Endothelial cell of umbilical vein (primary cell): ENCODE measurements around the gene ATP8B3. TPM values are rescaled to one million over a fixed set of nuclear protein-coding genes. Genes with fewer than 3 reads are reported as not detected.
A peak's percentile ranks its signal among the peaks of the same experiment; 100 is the strongest.

Experiments
- BruUV-seq: library from RNA; stranded (reverse); fragments of 400-500 nt; replicated peaks from 2 replicates; lab custom pipeline; 2021; lab: Mats Ljungman, UMichigan
- CTCF ChIA-PET: fragments of 300-600, 350-600 bp; sonication (Branson Sonifier 250); formaldehyde crosslinking; loops from one replicate; lab custom pipeline; 2021; ENCODE audit warnings: antibody characterized with exemption, inconsistent platforms; lab: Charles Lee
- POLR2A ChIA-PET: fragments of 300-600, 350-600 bp; sonication (Branson Sonifier 250); formaldehyde crosslinking; loops from one replicate; lab custom pipeline; 2021; ENCODE audit warnings: antibody characterized with exemption, inconsistent platforms; lab: Charles Lee
- DNase-seq: peaks from one replicate; pipeline ENCODE4 v3.0.0-alpha.2; 2011; ENCODE audit warnings: low read depth, low spot score
- FAIRE-seq: peaks from 2 replicates; lab custom pipeline; 2011; peaks lifted over from hg19 to GRCh38; lab: Jason Lieb, UNC
- H2AFZ ChIP-seq: 2 replicates; pipeline ENCODE4 v1.6.0; 2012; ENCODE audit warnings: low read depth, low read length, control low read depth, inconsistent platforms
- H3K27ac ChIP-seq: 2 replicates; pipeline ENCODE4 v1.5.1; 2011; ENCODE audit warnings: low read depth, mild to moderate bottlenecking, control low read depth, low read length, moderate library complexity; ENCODE audit not compliant: insufficient read depth
- H3K27me3 ChIP-seq, 2 experiments: 2 replicates each; pipeline versions ENCODE4 v1.6.0 to v1.6.1; 2011; ENCODE audit warnings: low read length in 2 of 2, mixed read lengths in 1 of 2; ENCODE audit not compliant: control insufficient read depth in 2 of 2, insufficient read depth in 2 of 2
- H3K36me3 ChIP-seq, 2 experiments: 2 replicates in 1 of 2; 3 replicates in 1 of 2; pipeline ENCODE4 v1.5.1; 2011; ENCODE audit warnings: low read length in 2 of 2, mild to moderate bottlenecking in 1 of 2, moderate library complexity in 1 of 2; ENCODE audit not compliant: control insufficient read depth in 2 of 2, insufficient read depth in 2 of 2; ENCODE audit errors: extremely low read depth in 1 of 2
- H3K4me1 ChIP-seq: 3 replicates; pipeline ENCODE4 v1.5.1; 2011; ENCODE audit warnings: mild to moderate bottlenecking, low read length; ENCODE audit not compliant: control insufficient read depth, insufficient read depth; ENCODE audit errors: extremely low read depth
- H3K4me2 ChIP-seq: 2 replicates; pipeline ENCODE4 v1.6.1; 2011; ENCODE audit warnings: low read length, control low read depth, mixed read lengths; ENCODE audit not compliant: insufficient read depth
- H3K4me3 ChIP-seq, 3 experiments: fragments of 200-600 bp in 1 of 3; sonication (generic), shearing (Covaris generic) in 1 of 3; replicated peaks in 1 of 3; 2 replicates each; pipeline ENCODE4 v1.5.1; 2011 to 2016; ENCODE audit warnings: control low read depth in 3 of 3, low read length in 3 of 3, mild to moderate bottlenecking in 2 of 3, inconsistent platforms in 1 of 3, low read depth in 1 of 3, moderate library complexity in 1 of 3; ENCODE audit not compliant: insufficient read depth in 1 of 3
- H3K79me2 ChIP-seq: 2 replicates; pipeline ENCODE4 v1.6.0; 2012; ENCODE audit warnings: low read length, inconsistent platforms; ENCODE audit not compliant: control insufficient read depth, insufficient read depth
- H3K9ac ChIP-seq: replicated peaks from 2 replicates; pipeline ENCODE3; 2011; ENCODE audit warnings: low read length, control low read depth; ENCODE audit not compliant: insufficient read depth; ENCODE audit errors: extremely low read depth
- H3K9me1 ChIP-seq: replicated peaks from 3 replicates; pipeline ENCODE4 v1.6.0; 2011; ENCODE audit warnings: mild to moderate bottlenecking, low read length; ENCODE audit not compliant: control insufficient read depth, insufficient read depth; ENCODE audit errors: extremely low read depth
- H3K9me3 ChIP-seq: replicated peaks from 2 replicates; pipeline ENCODE4 v1.5.1; 2012; ENCODE audit warnings: low read length, inconsistent platforms; ENCODE audit not compliant: control insufficient read depth, insufficient read depth
- H4K20me1 ChIP-seq: replicated peaks from 2 replicates; pipeline ENCODE3; 2011; ENCODE audit warnings: mild to moderate bottlenecking, low read length; ENCODE audit not compliant: control insufficient read depth, insufficient read depth; ENCODE audit errors: extremely low read depth
- CTCF ChIP-seq, 2 donors: IDR thresholded peaks; 1 replicate in 1 of 2; 2 replicates in 1 of 2; pipeline ENCODE4 v1.5.1; 2011; ENCODE audit warnings: low read length in 2 of 2, mild to moderate bottlenecking in 2 of 2, moderate library complexity in 2 of 2, control low read depth in 1 of 2, inconsistent platforms in 1 of 2, low read depth in 1 of 2; ENCODE audit not compliant: insufficient read depth in 1 of 2; ENCODE audit errors: extremely low read depth in 1 of 2
- EZH2 ChIP-seq: IDR thresholded peaks from 2 replicates; pipeline ENCODE4 v1.6.1; 2012; ENCODE audit warnings: borderline replicate concordance, low read depth, mild to moderate bottlenecking, moderate library complexity, low read length, inconsistent platforms; ENCODE audit not compliant: severe bottlenecking
- dilution Hi-C: fragments of 300-500 bp; cut with MboI; formaldehyde crosslinking; loops from one replicate; pipeline ENCODE4 v1.15.0; 2019; ENCODE audit warnings: low sequenced_read_pairs; ENCODE audit not compliant: extremely low pct_ligation_motif_present
- intact Hi-C: fragments of 100-400 bp; cut with micrococcal nuclease; formaldehyde crosslinking; loops from one replicate; pipeline ENCODE4 v1.10.0; 2022
- polyA plus RNA-seq, 4 experiments: library from polyadenylated mRNA; depleted of rRNA in 3 of 4; stranded (reverse) in 3 of 4; unstranded in 1 of 4; fragments of >200 nt; gene quantifications; 2 replicates each; pipeline versions ENCODE4 v1.2.1 to v1.2.3, GENCODE V29; 2011 to 2012; ENCODE audit warnings: missing spikeins in 1 of 4
- total RNA-seq: library from RNA; stranded (reverse); gene quantifications from 2 replicates; pipeline ENCODE4 v1.2.3, GENCODE V29; 2021
- TF ChIP-seq, protein P1 (sequence below): IDR thresholded peaks from 2 replicates; pipeline ENCODE4 v1.6.1; 2011; ENCODE audit not compliant: insufficient read depth, insufficient read length

The ATP8B3 gene
- total and polyA plus RNA-seq, 2 donors (not counting 3 experiments of a cell fraction or from before 2014, with no cell fraction given), result 1.1 to 7.3 TPM

DNA sequence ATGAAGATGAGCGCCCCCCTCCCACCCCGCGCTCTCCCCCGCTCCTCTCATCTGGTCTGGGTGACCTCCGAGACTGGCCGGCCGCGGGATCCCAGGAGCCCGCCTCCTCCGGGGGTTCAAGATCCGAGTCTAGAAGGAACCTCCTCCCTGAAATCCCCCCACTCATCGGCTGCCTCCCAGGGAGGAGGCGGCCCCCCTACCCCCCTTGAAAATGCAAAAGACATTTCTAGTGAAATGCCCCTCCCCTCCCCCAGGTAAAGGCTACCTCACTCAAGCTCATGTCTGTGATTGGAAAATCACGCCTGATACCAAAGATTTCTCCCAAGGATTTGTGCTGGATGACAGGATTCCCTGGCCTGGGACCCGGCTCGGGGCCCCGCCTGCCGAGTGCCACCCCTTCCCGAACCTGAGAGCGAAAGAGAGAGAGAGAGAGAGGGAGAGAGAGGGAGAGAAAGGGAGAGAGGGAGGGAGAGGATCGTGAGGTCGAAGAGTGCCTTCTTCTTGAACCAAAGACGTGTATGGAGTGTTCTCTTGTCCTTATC lies 35.4 kb downstream of the ATP8B3 start:
- H3K27me3 ChIP-seq, result peaks cover 28 to 34% of the 10 kb centered on the region in 2 experiments
- DNase-seq, result no peak
- TF ChIP-seq, protein P1, sequence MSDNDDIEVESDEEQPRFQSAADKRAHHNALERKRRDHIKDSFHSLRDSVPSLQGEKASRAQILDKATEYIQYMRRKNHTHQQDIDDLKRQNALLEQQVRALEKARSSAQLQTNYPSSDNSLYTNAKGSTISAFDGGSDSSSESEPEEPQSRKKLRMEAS, result no peak
- TF ChIP-seq EZH2 (peak; percentile 85), CTCF (IDR thresholded peaks at IDR 0.05; ENCODE audit: extremely low read depth in 1 of 2, insufficient read depth in 1 of 2, low read depth in 1 of 2, low read length in 2 of 2) (no peak)
- H3K27ac ChIP-seq, result no peak overlapping the region
- H3K4me2 ChIP-seq, result no peak overlapping the region
- H4K20me1 ChIP-seq, result no peaks in the 10 kb centered on the region
- no peak overlapping the region for H3K9ac ChIP-seq
- intact Hi-C loops, result loop anchor here (5.0 kb wide), 1 partner anchor 36 kb away; the partner anchor contains the start of gene ATP8B3
- H2AFZ ChIP-seq, result no peak overlapping the region
- H3K36me3 ChIP-seq, result no peaks in the 10 kb centered on the region
- no peaks in the 10 kb centered on the region for H3K9me3 ChIP-seq
- no peaks in the 10 kb centered on the region for H3K9me1 ChIP-seq
- H3K4me3 ChIP-seq, result no peak overlapping the region
- ChIA-PET POLR2A (no interaction called here), CTCF (interaction anchor here (0.6 to 1.6 kb wide), 3 partner anchors 49 to 231 kb away, joined by 3 to 8 read pairs (median 4); no protein-coding TSS in a partner anchor)
- dilution Hi-C loops, result no loop called here
- FAIRE-seq, result no peak
- no TSS peak for BruUV-seq
- no peaks in the 10 kb centered on the region for H3K4me1 ChIP-seq
- H3K79me2 ChIP-seq, result no peaks in the 10 kb centered on the region
